Measurements from ENCODE around the gene APOBEC3B.

DNA sequence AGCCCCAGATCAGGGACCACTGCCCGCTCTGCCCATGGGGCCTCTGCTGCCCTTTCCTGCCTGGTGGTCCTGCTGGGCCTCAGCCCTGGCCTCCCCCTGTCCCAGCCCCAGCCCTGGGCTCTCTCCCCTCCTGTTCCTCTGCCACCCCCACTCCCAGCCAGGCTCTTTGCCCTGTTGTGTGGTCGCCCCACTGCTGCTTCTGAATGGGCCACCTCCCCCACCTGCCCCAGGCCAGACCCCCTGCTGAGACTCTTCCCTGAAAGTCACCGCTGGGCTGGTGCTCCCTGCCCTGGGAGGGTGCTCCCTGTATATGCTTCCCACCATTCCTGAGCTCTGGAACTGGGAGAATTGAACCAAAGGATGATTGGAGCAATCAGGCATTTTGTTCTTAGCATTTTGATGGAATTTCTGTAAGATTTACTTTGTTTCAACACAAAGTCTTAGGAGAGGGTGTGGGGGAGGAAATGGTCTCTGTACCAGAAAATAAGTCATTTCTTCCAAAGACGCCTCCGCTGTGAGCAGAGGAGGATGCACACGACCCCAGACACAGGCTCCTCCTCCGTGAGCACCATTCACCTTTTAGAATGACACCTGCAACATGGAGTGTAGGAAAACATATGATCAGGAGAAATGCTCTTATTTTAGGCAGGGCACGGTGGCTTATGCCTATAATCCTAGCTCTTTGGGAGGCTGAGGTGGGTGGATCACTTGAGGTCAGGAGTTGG lies 5.2 kb downstream of the APOBEC3B start:
- TF ChIP-seq, protein P1, sequence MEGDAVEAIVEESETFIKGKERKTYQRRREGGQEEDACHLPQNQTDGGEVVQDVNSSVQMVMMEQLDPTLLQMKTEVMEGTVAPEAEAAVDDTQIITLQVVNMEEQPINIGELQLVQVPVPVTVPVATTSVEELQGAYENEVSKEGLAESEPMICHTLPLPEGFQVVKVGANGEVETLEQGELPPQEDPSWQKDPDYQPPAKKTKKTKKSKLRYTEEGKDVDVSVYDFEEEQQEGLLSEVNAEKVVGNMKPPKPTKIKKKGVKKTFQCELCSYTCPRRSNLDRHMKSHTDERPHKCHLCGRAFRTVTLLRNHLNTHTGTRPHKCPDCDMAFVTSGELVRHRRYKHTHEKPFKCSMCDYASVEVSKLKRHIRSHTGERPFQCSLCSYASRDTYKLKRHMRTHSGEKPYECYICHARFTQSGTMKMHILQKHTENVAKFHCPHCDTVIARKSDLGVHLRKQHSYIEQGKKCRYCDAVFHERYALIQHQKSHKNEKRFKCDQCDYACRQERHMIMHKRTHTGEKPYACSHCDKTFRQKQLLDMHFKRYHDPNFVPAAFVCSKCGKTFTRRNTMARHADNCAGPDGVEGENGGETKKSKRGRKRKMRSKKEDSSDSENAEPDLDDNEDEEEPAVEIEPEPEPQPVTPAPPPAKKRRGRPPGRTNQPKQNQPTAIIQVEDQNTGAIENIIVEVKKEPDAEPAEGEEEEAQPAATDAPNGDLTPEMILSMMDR (conservative IDR thresholded peaks at IDR 0.05; ENCODE audit: low read length): no peak
- TF ChIP-seq EZH2phosphoT487 (IDR thresholded peaks at IDR 0.05; ENCODE audit: borderline replicate concordance, low read depth, low read length): no peak

Measured in OCI-LY7 (cell line).